Vagina (tissue), 2 donors: Measurements from ENCODE around the gene HAPLN2. TPM values are rescaled to one million over a fixed set of nuclear protein-coding genes. Genes with fewer than 3 reads are reported as not detected.

Experiments used
- DNase-seq, 2 donors: peaks; one replicate each; pipeline ENCODE4 v3.0.0-alpha.2; 2017; ENCODE audit errors: extremely low spot score in 2 of 2
- H3K27ac ChIP-seq: fragments of 200-600 bp; sonication (generic); one replicate; pipeline ENCODE4 v1.5.1; 2019
- H3K27me3 ChIP-seq: fragments of 200-600 bp; sonication (generic); one replicate; pipeline ENCODE4 v1.5.1; 2019
- H3K36me3 ChIP-seq, 2 donors: fragments of 200-600 bp; sonication (generic); one replicate each; pipeline ENCODE4 v1.5.1; 2017 to 2019
- H3K4me1 ChIP-seq: fragments of 200-600 bp; sonication (generic); one replicate; pipeline ENCODE4 v1.5.1; 2019
- H3K4me3 ChIP-seq, 2 donors: fragments of 200-600 bp; sonication (generic); 1 replicate in 1 of 2; 2 replicates in 1 of 2; pipeline ENCODE4 v1.5.1; 2016 to 2019
- H3K9me3 ChIP-seq: fragments of 200-600 bp; sonication (generic); one replicate; pipeline ENCODE4 v1.5.1; 2019
- POLR2A ChIP-seq, 2 donors: fragments of 450-650 bp; IDR thresholded peaks; one replicate each; pipeline ENCODE4 v1.6.1; 2017; ENCODE audit warnings: antibody characterized with exemption in 2 of 2, mild to moderate bottlenecking in 2 of 2, moderate library complexity in 2 of 2
- POLR2AphosphoS5 ChIP-seq, 2 donors: sonication (generic); formaldehyde crosslinking; IDR thresholded peaks; one replicate each; pipeline ENCODE4 v1.9.0; 2017; ENCODE audit warnings: antibody characterized with exemption in 2 of 2, mild to moderate bottlenecking in 2 of 2, low read depth in 1 of 2; ENCODE audit not compliant: insufficient read depth in 1 of 2
- intact Hi-C: fragments of 100-400 bp; cut with DNase I; formaldehyde crosslinking; loops from one replicate; pipeline ENCODE4 v1.15.1; 2023
- total RNA-seq: library from RNA; depleted of rRNA; stranded (reverse); fragments of >200 nt; gene quantifications from one replicate; pipeline ENCODE4 v1.2.3, GENCODE V29; 2016
- TF ChIP-seq, protein P1 (sequence below), 3 experiments: fragments of 450-650 bp in 2 of 3; fragments of 200-600 bp in 1 of 3; sonication (generic) in 1 of 3; IDR thresholded peaks; one replicate each; pipeline ENCODE4 v1.5.1; 2017 to 2019; ENCODE audit warnings: antibody characterized with exemption in 3 of 3, mild to moderate bottlenecking in 2 of 3, moderate library complexity in 2 of 3

Gene HAPLN2
- total RNA-seq, 1 donor from 2014 or later: not detected

DNA sequence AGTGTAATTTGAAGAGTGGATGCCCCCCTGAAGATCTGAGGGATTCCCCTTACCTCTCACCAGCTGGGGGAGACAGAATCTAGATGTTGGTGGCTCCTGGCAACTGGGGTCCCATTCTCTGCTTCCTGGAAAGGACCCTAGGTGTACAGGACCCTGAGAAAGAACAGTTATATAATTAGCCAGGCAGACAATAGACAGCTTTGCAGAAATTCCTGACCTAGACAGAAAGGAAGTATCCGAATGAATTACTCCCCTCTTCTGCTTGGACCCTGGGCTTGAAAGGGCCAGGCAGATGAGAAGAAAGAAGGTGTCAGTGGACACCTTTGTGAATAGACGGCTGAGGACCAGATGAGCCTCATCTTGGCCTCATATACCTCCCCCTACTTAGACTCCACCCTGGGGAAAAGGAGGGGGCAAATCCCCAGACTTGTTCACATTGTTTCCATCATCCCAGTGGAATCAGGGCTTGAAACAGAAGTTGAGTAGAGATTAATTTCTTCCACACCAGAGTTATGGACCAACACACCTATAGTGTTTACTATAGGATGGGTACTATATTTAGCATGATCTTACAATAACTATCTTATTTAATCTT, 45.1 kb upstream of the HAPLN2 start:
- Histone ChIP-seq H3K27ac (no peak overlapping the region), H3K27me3 (no peaks in the 10 kb centered on the region), H3K9me3 (no peaks in the 10 kb centered on the region), H3K36me3 (no peaks in the 10 kb centered on the region), H3K4me1 (peaks cover 12% of the 10 kb centered on the region), H3K4me3 (no peak overlapping the region)
- no peak for DNase-seq
- intact Hi-C loops: no loop called here
- TF ChIP-seq, protein P1, sequence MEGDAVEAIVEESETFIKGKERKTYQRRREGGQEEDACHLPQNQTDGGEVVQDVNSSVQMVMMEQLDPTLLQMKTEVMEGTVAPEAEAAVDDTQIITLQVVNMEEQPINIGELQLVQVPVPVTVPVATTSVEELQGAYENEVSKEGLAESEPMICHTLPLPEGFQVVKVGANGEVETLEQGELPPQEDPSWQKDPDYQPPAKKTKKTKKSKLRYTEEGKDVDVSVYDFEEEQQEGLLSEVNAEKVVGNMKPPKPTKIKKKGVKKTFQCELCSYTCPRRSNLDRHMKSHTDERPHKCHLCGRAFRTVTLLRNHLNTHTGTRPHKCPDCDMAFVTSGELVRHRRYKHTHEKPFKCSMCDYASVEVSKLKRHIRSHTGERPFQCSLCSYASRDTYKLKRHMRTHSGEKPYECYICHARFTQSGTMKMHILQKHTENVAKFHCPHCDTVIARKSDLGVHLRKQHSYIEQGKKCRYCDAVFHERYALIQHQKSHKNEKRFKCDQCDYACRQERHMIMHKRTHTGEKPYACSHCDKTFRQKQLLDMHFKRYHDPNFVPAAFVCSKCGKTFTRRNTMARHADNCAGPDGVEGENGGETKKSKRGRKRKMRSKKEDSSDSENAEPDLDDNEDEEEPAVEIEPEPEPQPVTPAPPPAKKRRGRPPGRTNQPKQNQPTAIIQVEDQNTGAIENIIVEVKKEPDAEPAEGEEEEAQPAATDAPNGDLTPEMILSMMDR (IDR thresholded peaks at IDR 0.05): no peak

DNA sequence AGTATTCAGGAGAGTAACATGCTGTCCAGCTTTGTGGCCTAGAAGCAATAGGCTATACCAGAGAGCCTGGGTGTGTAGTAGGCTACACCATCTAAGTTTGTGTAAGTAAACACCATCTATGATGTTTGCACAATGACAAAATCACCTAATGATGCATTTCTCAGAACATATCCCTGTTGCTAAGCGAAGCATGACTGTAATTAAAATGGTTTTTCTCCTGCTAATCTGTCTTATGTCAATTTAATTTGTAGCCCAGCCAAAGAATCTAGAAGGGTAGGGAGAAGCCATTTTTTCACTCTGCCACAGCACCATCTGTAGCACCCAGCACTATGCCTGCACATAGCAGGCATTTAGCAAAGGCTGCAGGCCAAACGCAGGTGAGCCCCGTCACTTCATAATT, 41.7 kb upstream of the HAPLN2 start:
- DNase-seq: no peak
- Histone ChIP-seq H3K27me3 (no peaks in the 10 kb centered on the region), H3K36me3 (no peaks in the 10 kb centered on the region), H3K4me3 (no peak overlapping the region), H3K9me3 (no peaks in the 10 kb centered on the region), H3K4me1 (peaks cover 3% of the 10 kb centered on the region), H3K27ac (no peak overlapping the region)
- intact Hi-C loops: no loop called here
- TF ChIP-seq POLR2AphosphoS5 (IDR thresholded peaks at IDR 0.05; ENCODE audit: insufficient read depth in 1 of 2, low read depth in 1 of 2) (no peak), POLR2A (IDR thresholded peaks at IDR 0.05) (no peak)
- TF ChIP-seq, protein P1 (IDR thresholded peaks at IDR 0.05): no peak

DNA sequence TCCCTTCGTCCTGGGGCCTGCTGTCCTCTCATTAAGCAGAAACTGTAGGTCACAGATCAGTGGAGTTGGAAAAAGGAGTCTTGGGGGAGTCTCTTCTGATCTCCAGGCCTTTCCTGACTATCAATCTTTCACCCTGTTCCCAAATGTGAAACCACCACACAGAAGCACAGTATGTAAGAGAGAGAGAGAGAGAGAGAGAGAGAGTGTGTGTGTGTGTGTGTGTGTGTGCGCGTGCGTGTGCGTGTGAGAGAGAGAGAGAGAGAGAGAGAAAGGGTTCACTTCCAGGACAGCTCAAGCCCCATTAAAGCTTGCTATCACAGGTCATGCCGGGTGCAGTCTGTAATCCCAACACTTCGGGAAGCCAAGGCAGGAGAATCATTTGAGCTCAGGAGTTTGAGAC, 41.2 kb upstream of the HAPLN2 start:
- Histone ChIP-seq H3K27ac (no peak overlapping the region), H3K4me3 (no peak overlapping the region), H3K4me1 (no peaks in the 10 kb centered on the region), H3K27me3 (no peaks in the 10 kb centered on the region), H3K36me3 (no peaks in the 10 kb centered on the region), H3K9me3 (no peaks in the 10 kb centered on the region)
- no peak for TF ChIP-seq POLR2AphosphoS5 (IDR thresholded peaks at IDR 0.05; ENCODE audit: insufficient read depth in 1 of 2, low read depth in 1 of 2)
- TF ChIP-seq, protein P1 (IDR thresholded peaks at IDR 0.05): no peak
- no peak for DNase-seq
- intact Hi-C loops: no loop called here

DNA sequence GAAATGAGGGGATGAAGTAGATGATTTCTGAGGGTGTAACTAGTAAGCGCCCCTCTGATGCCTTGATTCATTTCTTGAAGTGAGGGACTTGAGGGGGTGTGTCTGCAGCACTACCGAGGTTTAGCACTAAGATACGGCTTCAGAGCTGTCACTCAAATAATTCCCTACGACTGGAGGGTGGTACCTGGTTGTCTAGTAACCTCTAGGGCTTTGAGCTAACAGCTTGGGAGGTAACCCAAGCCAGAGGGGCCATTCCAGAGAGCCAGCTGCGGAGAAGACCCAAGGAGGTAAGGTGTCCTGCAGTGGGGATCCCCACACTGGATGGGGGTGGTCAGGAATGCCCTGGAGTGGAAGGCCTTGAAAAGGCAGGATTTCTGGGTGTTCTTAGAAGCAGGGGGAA, 39.7 kb upstream of the HAPLN2 start, which contains the start of gene TTC24:
Gene TTC24 (plus strand): TSS at position 252 of the 400 bp plus-strand sequence. CDS start 1,642 bp downstream, outside the sequence.
- TF ChIP-seq POLR2AphosphoS5 (IDR thresholded peaks at IDR 0.05; ENCODE audit: insufficient read depth in 1 of 2, low read depth in 1 of 2) (no peak), POLR2A (IDR thresholded peaks at IDR 0.05) (no peak)
- TF ChIP-seq, protein P1 (IDR thresholded peaks at IDR 0.05): no peak
- Histone ChIP-seq H3K9me3 (no peaks in the 10 kb centered on the region), H3K36me3 (no peaks in the 10 kb centered on the region), H3K27me3 (no peaks in the 10 kb centered on the region), H3K4me3 (no peak within 1 kb of the TSS), H3K27ac (no peak within 1 kb of the TSS), H3K4me1 (no peaks in the 10 kb centered on the region)
- DNase-seq: no peak
- intact Hi-C loops: no loop called here

DNA sequence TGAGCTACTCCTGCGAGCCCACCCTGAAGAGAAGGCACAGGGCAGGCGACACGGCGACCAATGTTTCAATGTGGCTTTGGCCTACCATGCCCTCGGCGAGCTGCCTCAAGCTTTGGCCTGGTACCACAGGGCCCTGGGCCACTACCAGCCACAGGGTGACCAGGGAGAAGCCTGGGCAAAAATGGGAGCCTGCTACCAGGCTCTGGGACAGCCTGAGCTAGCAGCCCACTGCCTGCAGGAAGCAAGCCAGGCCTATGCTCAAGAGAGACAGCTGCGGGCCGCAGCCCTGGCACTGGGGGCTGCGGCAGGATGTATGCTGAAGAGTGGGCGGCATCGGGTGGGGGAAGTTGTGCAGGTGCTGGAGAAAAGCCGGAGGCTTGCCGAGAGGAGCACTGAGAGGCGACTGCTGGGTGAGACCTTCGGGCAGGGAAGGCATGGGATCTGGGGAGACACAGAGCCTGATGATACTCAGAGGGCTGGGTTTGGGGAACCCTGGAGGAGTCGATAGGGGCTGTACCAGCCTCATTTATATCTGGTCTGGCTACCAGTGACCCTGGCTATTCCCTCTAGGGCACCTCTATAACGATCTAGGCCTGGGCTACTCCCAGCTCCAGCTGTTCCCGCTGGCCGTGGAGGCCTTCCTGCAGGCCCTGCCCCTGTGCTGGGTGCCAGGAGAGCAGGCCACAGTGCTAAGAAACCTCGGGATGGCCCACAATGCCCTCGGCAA, 37.4 kb upstream of the HAPLN2 start:
- no peak for DNase-seq
- no peaks in the 10 kb centered on the region for H3K36me3 ChIP-seq
- no peaks in the 10 kb centered on the region for H3K4me1 ChIP-seq
- intact Hi-C loops: loop anchor here (5.0 to 10.0 kb wide), 3 partner anchors 67 to 197 kb away; no protein-coding TSS in a partner anchor
- H3K27me3 ChIP-seq: no peaks in the 10 kb centered on the region
- H3K9me3 ChIP-seq: no peaks in the 10 kb centered on the region
- H3K4me3 ChIP-seq: no peak overlapping the region
- H3K27ac ChIP-seq: no peak overlapping the region
- TF ChIP-seq, protein P1 (IDR thresholded peaks at IDR 0.05): no peak
- TF ChIP-seq POLR2A (IDR thresholded peaks at IDR 0.05) (no peak), POLR2AphosphoS5 (IDR thresholded peaks at IDR 0.05; ENCODE audit: insufficient read depth in 1 of 2, low read depth in 1 of 2) (no peak)
